ENCODE data around the gene OR10P1. TPM values are rescaled to one million over a fixed set of nuclear protein-coding genes. Genes with fewer than 3 reads are reported as not detected.

Gene OR10P1
- total RNA-seq, 1 donor from 2014 or later: not detected

GRCh38 chr12:55679691-55680090 is 43.0 kb downstream of the OR10P1 start:
- intact Hi-C loops (cut with DNase I): no loop called here
- DNase-seq: no peak
- no peak for ATAC-seq (ENCODE audit: poor library complexity)

DNA sequence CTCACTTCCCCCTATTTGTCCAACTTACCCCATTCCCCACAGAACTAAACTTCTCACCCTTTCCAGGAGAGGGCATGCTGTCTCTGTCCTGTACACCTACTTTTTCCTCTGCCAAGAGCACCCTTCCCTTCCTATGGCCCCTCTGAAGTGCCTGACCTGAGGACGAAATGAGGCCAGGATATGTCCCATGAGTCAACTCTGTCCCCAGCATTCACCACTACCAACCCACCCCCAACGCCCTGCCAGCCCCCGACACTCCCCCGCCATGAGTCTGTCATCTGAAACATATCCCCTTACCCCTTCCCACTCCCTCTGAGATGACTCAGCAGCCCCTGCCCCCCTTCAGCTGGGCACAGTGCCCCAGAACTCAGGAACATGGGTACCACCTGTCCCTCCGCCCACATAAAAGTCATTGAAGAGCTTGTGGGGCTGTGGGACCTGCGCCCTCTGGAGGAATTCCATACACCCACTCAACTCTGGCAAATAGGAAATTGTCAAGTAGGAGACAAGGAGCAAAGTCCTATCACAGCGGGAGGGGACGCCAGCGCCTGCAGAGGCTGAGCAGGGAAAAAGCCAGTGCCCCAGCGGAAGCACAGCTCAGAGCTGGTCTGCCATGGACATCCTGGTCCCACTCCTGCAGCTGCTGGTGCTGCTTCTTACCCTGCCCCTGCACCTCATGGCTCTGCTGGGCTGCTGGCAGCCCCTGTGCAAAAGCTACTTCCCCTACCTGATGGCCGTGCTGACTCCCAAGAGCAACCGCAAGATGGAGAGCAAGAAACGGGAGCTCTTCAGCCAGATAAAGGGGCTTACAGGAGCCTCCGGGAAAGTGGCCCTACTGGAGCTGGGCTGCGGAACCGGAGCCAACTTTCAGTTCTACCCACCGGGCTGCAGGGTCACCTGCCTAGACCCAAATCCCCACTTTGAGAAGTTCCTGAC is 44.7 kb downstream of the OR10P1 start:
- ATAC-seq (ENCODE audit: poor library complexity) (peak; percentile 82), DNase-seq (peak; percentile 77)
- intact Hi-C loops (cut with DNase I): no loop called here

- intact Hi-C loops (cut with DNase I): no loop called here
- DNase-seq (no peak), ATAC-seq (ENCODE audit: poor library complexity) (peak; percentile 4)
Measured at GRCh38 chr12:55682087-55682796, 45.5 kb downstream of the OR10P1 start.

DNA sequence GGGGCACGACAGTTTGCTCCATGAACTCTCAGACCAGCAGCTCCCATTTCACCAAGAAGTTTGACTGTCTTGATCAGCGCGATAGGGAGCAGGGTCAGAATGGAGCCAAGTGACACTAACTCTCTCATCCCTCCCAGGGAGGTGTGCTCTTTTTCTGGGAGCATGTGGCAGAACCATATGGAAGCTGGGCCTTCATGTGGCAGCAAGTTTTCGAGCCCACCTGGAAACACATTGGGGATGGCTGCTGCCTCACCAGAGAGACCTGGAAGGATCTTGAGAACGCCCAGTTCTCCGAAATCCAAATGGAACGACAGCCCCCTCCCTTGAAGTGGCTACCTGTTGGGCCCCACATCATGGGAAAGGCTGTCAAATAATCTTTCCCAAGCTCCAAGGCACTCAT is 47.0 kb downstream of the OR10P1 start:
- intact Hi-C loops (cut with DNase I): no loop called here
- ATAC-seq (ENCODE audit: poor library complexity) (no peak), DNase-seq (no peak)

- intact Hi-C loops (cut with DNase I): no loop called here
- no peak for DNase-seq
- no peak for ATAC-seq (ENCODE audit: poor library complexity)
Measured at GRCh38 chr12:55684761-55685370, 48.2 kb downstream of the OR10P1 start.

GRCh38 chr12:55685671-55686070 is 49.0 kb downstream of the OR10P1 start:
- DNase-seq (no peak), ATAC-seq (ENCODE audit: poor library complexity) (no peak)
- intact Hi-C loops (cut with DNase I): no loop called here

DNA sequence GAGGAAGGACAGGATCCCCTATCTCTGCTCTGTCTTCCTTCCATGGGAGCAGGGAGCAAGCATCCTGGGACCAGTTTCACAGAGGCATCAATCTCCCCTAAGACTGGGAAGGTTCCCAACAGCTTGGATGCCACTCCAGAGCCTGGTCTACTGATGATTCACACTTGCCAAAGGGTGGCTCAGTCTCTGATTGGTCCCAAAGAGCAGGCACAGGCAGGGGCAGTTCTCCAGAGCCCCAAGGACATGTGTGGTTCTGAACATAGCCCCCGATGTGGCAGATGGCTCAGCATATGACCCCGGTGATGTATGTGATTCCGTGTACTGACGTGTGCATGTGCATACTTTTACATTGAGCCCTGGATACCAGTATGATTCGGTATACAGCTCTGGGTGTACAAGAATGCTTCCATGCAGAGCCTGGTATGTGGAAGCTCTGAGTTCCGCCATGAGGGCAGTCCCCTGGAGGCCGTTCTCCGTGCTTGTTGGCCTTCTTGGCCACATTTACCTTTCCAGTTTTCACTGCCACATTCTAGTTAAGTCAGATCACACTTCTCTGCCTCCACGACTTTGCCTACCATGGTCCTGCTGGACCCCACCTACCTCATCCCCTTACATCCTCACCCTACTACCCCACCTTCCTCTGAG is 49.8 kb downstream of the OR10P1 start:
- no peak for DNase-seq
- ATAC-seq (ENCODE audit: poor library complexity): no peak
- intact Hi-C loops (cut with DNase I): no loop called here

Other genes starting within 250 kb of the OR10P1 start
- not detected for gene OR6C65, start 236.4 kb upstream of the OR10P1 start, total RNA-seq
- gene OR6C76, start 210.6 kb upstream of the OR10P1 start, total RNA-seq: not detected
- gene OR6C2, start 192.8 kb upstream of the OR10P1 start, total RNA-seq: not detected
- not detected for gene OR6C70, start 166.8 kb upstream of the OR10P1 start, total RNA-seq
- gene OR6C68, start 144.5 kb upstream of the OR10P1 start, total RNA-seq: not detected
- not detected for gene OR6C4, start 87.3 kb upstream of the OR10P1 start, total RNA-seq
- gene OR2AP1, start 64.4 kb upstream of the OR10P1 start, total RNA-seq: not detected
- gene ITGA7, start 71.0 kb downstream of the OR10P1 start, total RNA-seq: 437 TPM
- 119 TPM for gene BLOC1S1, start 79.2 kb downstream of the OR10P1 start, total RNA-seq
- gene RDH5, start 83.5 kb downstream of the OR10P1 start, total RNA-seq: 10.1 TPM
- gene CD63, start 92.1 kb downstream of the OR10P1 start, total RNA-seq: 723 TPM
- 6.0 TPM for gene GDF11, start 106.2 kb downstream of the OR10P1 start, total RNA-seq
- gene SARNP, start 180.8 kb downstream of the OR10P1 start, total RNA-seq: 48.0 TPM
- 11.6 TPM for gene ORMDL2, start 181.1 kb downstream of the OR10P1 start, total RNA-seq
- 17.2 TPM for gene DNAJC14, start 192.7 kb downstream of the OR10P1 start, total RNA-seq
- 3.4 TPM for gene MMP19, start 206.0 kb downstream of the OR10P1 start, total RNA-seq

Measured in Right ventricle myocardium superior (tissue), 1 donor.